Endothelial cell of umbilical vein (primary cell): ENCODE data around the gene CCDC183. TPM values are rescaled to one million over a fixed set of nuclear protein-coding genes. Genes with fewer than 3 reads are reported as not detected.

Experiments used
- BruUV-seq: library from RNA; stranded (reverse); fragments of 400-500 nt; replicated peaks from 2 replicates; lab custom pipeline; 2021; lab: Mats Ljungman, UMichigan
- CTCF ChIA-PET: fragments of 300-600, 350-600 bp; sonication (Branson Sonifier 250); formaldehyde crosslinking; loops from one replicate; lab custom pipeline; 2021; ENCODE audit warnings: antibody characterized with exemption, inconsistent platforms; lab: Charles Lee
- POLR2A ChIA-PET: fragments of 300-600, 350-600 bp; sonication (Branson Sonifier 250); formaldehyde crosslinking; loops from one replicate; lab custom pipeline; 2021; ENCODE audit warnings: antibody characterized with exemption, inconsistent platforms; lab: Charles Lee
- DNase-seq: peaks from one replicate; pipeline ENCODE4 v3.0.0-alpha.2; 2011; ENCODE audit warnings: low read depth, low spot score
- FAIRE-seq: peaks from 2 replicates; lab custom pipeline; 2011; peaks lifted over from hg19 to GRCh38; lab: Jason Lieb, UNC
- H2AFZ ChIP-seq: 2 replicates; pipeline ENCODE4 v1.6.0; 2012; ENCODE audit warnings: low read depth, low read length, control low read depth, inconsistent platforms
- H3K27ac ChIP-seq: 2 replicates; pipeline ENCODE4 v1.5.1; 2011; ENCODE audit warnings: low read depth, mild to moderate bottlenecking, control low read depth, low read length, moderate library complexity; ENCODE audit not compliant: insufficient read depth
- H3K27me3 ChIP-seq, 2 experiments: 2 replicates each; pipeline versions ENCODE4 v1.6.0 to v1.6.1; 2011; ENCODE audit warnings: low read length in 2 of 2, mixed read lengths in 1 of 2; ENCODE audit not compliant: control insufficient read depth in 2 of 2, insufficient read depth in 2 of 2
- H3K36me3 ChIP-seq, 2 experiments: 2 replicates in 1 of 2; 3 replicates in 1 of 2; pipeline ENCODE4 v1.5.1; 2011; ENCODE audit warnings: low read length in 2 of 2, mild to moderate bottlenecking in 1 of 2, moderate library complexity in 1 of 2; ENCODE audit not compliant: control insufficient read depth in 2 of 2, insufficient read depth in 2 of 2; ENCODE audit errors: extremely low read depth in 1 of 2
- H3K4me1 ChIP-seq: 3 replicates; pipeline ENCODE4 v1.5.1; 2011; ENCODE audit warnings: mild to moderate bottlenecking, low read length; ENCODE audit not compliant: control insufficient read depth, insufficient read depth; ENCODE audit errors: extremely low read depth
- H3K4me2 ChIP-seq: 2 replicates; pipeline ENCODE4 v1.6.1; 2011; ENCODE audit warnings: low read length, control low read depth, mixed read lengths; ENCODE audit not compliant: insufficient read depth
- H3K4me3 ChIP-seq, 3 experiments: fragments of 200-600 bp in 1 of 3; sonication (generic), shearing (Covaris generic) in 1 of 3; replicated peaks in 1 of 3; 2 replicates each; pipeline ENCODE4 v1.5.1; 2011 to 2016; ENCODE audit warnings: control low read depth in 3 of 3, low read length in 3 of 3, mild to moderate bottlenecking in 2 of 3, inconsistent platforms in 1 of 3, low read depth in 1 of 3, moderate library complexity in 1 of 3; ENCODE audit not compliant: insufficient read depth in 1 of 3
- H3K79me2 ChIP-seq: 2 replicates; pipeline ENCODE4 v1.6.0; 2012; ENCODE audit warnings: low read length, inconsistent platforms; ENCODE audit not compliant: control insufficient read depth, insufficient read depth
- H3K9ac ChIP-seq: replicated peaks from 2 replicates; pipeline ENCODE3; 2011; ENCODE audit warnings: low read length, control low read depth; ENCODE audit not compliant: insufficient read depth; ENCODE audit errors: extremely low read depth
- H3K9me1 ChIP-seq: replicated peaks from 3 replicates; pipeline ENCODE4 v1.6.0; 2011; ENCODE audit warnings: mild to moderate bottlenecking, low read length; ENCODE audit not compliant: control insufficient read depth, insufficient read depth; ENCODE audit errors: extremely low read depth
- H3K9me3 ChIP-seq: replicated peaks from 2 replicates; pipeline ENCODE4 v1.5.1; 2012; ENCODE audit warnings: low read length, inconsistent platforms; ENCODE audit not compliant: control insufficient read depth, insufficient read depth
- H4K20me1 ChIP-seq: replicated peaks from 2 replicates; pipeline ENCODE3; 2011; ENCODE audit warnings: mild to moderate bottlenecking, low read length; ENCODE audit not compliant: control insufficient read depth, insufficient read depth; ENCODE audit errors: extremely low read depth
- CTCF ChIP-seq, 2 donors: IDR thresholded peaks; 1 replicate in 1 of 2; 2 replicates in 1 of 2; pipeline ENCODE4 v1.5.1; 2011; ENCODE audit warnings: low read length in 2 of 2, mild to moderate bottlenecking in 2 of 2, moderate library complexity in 2 of 2, control low read depth in 1 of 2, inconsistent platforms in 1 of 2, low read depth in 1 of 2; ENCODE audit not compliant: insufficient read depth in 1 of 2; ENCODE audit errors: extremely low read depth in 1 of 2
- EZH2 ChIP-seq: IDR thresholded peaks from 2 replicates; pipeline ENCODE4 v1.6.1; 2012; ENCODE audit warnings: borderline replicate concordance, low read depth, mild to moderate bottlenecking, moderate library complexity, low read length, inconsistent platforms; ENCODE audit not compliant: severe bottlenecking
- FOS ChIP-seq: IDR thresholded peaks from 2 replicates; pipeline ENCODE4 v1.6.1; 2011; ENCODE audit warnings: mild to moderate bottlenecking, low read length, moderate library complexity, borderline replicate concordance; ENCODE audit not compliant: insufficient read depth
- GATA2 ChIP-seq: IDR thresholded peaks from 2 replicates; pipeline ENCODE4 v1.7.0; 2011; ENCODE audit warnings: low read depth, mild to moderate bottlenecking, moderate library complexity, mixed read lengths, low read length; ENCODE audit not compliant: insufficient read length, insufficient read depth
- JUN ChIP-seq: IDR thresholded peaks from 2 replicates; pipeline ENCODE4 v1.6.1; 2011; ENCODE audit warnings: borderline replicate concordance, low read depth; ENCODE audit not compliant: insufficient read length, insufficient read depth
- MAX ChIP-seq: IDR thresholded peaks from 2 replicates; pipeline ENCODE4 v1.6.1; 2011; ENCODE audit not compliant: insufficient read depth, insufficient read length
- MYC ChIP-seq: IDR thresholded peaks from one replicate; pipeline ENCODE4 v1.6.1; 2011; ENCODE audit warnings: mild to moderate bottlenecking, low read depth, low read length
- POLR2A ChIP-seq: IDR thresholded peaks from 2 replicates; pipeline ENCODE4 v1.6.1; 2012; ENCODE audit warnings: low read depth, mild to moderate bottlenecking, control low read depth, low read length
- POLR2AphosphoS5 ChIP-seq: IDR thresholded peaks from 2 replicates; pipeline ENCODE4 v1.6.1; 2012; ENCODE audit warnings: low read depth, mild to moderate bottlenecking, control low read depth, low read length, moderate library complexity; ENCODE audit not compliant: insufficient read depth
- dilution Hi-C: fragments of 300-500 bp; cut with MboI; formaldehyde crosslinking; loops from one replicate; pipeline ENCODE4 v1.15.0; 2019; ENCODE audit warnings: low sequenced_read_pairs; ENCODE audit not compliant: extremely low pct_ligation_motif_present
- intact Hi-C: fragments of 100-400 bp; cut with micrococcal nuclease; formaldehyde crosslinking; loops from one replicate; pipeline ENCODE4 v1.10.0; 2022
- polyA plus RNA-seq, 4 experiments: library from polyadenylated mRNA; depleted of rRNA in 3 of 4; stranded (reverse) in 3 of 4; unstranded in 1 of 4; fragments of >200 nt; gene quantifications; 2 replicates each; pipeline versions ENCODE4 v1.2.1 to v1.2.3, GENCODE V29; 2011 to 2012; ENCODE audit warnings: missing spikeins in 1 of 4
- total RNA-seq: library from RNA; stranded (reverse); gene quantifications from 2 replicates; pipeline ENCODE4 v1.2.3, GENCODE V29; 2021

Gene CCDC183
- total and polyA plus RNA-seq, 2 donors (not counting 3 experiments of a cell fraction or from before 2014, with no cell fraction given), result 0.50 TPM; not detected in 1

- no peaks in the 10 kb centered on the region for H3K4me1 ChIP-seq
- dilution Hi-C loops (no loop called here), intact Hi-C loops (no loop called here)
- H3K27ac ChIP-seq, result no peak overlapping the region
- no peaks in the 10 kb centered on the region for H3K9me1 ChIP-seq
- H3K36me3 ChIP-seq, result no peaks in the 10 kb centered on the region
- no peak overlapping the region for H3K9ac ChIP-seq
- H3K27me3 ChIP-seq, result no peaks in the 10 kb centered on the region
- H3K79me2 ChIP-seq, result no peaks in the 10 kb centered on the region
- no peak overlapping the region for H3K4me2 ChIP-seq
- H3K9me3 ChIP-seq, result no peaks in the 10 kb centered on the region
- no TSS peak for BruUV-seq
- ChIA-PET POLR2A (no interaction called here), CTCF (no interaction called here)
- H4K20me1 ChIP-seq, result no peaks in the 10 kb centered on the region
- DNase-seq (no peak), FAIRE-seq (no peak)
- H2AFZ ChIP-seq, result no peak overlapping the region
- TF ChIP-seq GATA2, result no peak
- no peak for TF ChIP-seq FOS
- no peak for TF ChIP-seq CTCF (IDR thresholded peaks at IDR 0.05; ENCODE audit: extremely low read depth in 1 of 2, insufficient read depth in 1 of 2, low read depth in 1 of 2, low read length in 2 of 2)
- no peak overlapping the region for H3K4me3 ChIP-seq
Measured at GRCh38 chr9:136856079-136856476, 59.9 kb downstream of the CCDC183 start.

- no peak overlapping the region for H3K27ac ChIP-seq
- dilution Hi-C loops (no loop called here), intact Hi-C loops (no loop called here)
- H3K27me3 ChIP-seq, result no peaks in the 10 kb centered on the region
- DNase-seq (no peak), FAIRE-seq (no peak)
- H3K36me3 ChIP-seq, result peaks cover 0 to 3% of the 10 kb centered on the region in 2 experiments
- H3K4me3 ChIP-seq, result no peak overlapping the region
- TF ChIP-seq POLR2AphosphoS5 (no peak), EZH2 (no peak), MAX (no peak), JUN (no peak), FOS (no peak), MYC (no peak), CTCF (IDR thresholded peaks at IDR 0.05; ENCODE audit: extremely low read depth in 1 of 2, insufficient read depth in 1 of 2, low read depth in 1 of 2, low read length in 2 of 2) (no peak), GATA2 (no peak), POLR2A (no peak)
- no peaks in the 10 kb centered on the region for H3K79me2 ChIP-seq
- no peaks in the 10 kb centered on the region for H4K20me1 ChIP-seq
- no peak overlapping the region for H3K9ac ChIP-seq
- no TSS peak for BruUV-seq
- POLR2A ChIA-PET, result no interaction called here
- no peaks in the 10 kb centered on the region for H3K9me3 ChIP-seq
- H3K9me1 ChIP-seq, result no peaks in the 10 kb centered on the region
- CTCF ChIA-PET, result no interaction called here
- H2AFZ ChIP-seq, result no peak overlapping the region
- no peaks in the 10 kb centered on the region for H3K4me1 ChIP-seq
- H3K4me2 ChIP-seq, result no peak overlapping the region
Measured at GRCh38 chr9:136856541-136857141, 60.5 kb downstream of the CCDC183 start.
